Osteoblast (primary cell): ENCODE data around the gene RAC2. TPM values are rescaled to one million over a fixed set of nuclear protein-coding genes. Genes with fewer than 3 reads are reported as not detected.
A peak's percentile ranks its signal among the peaks of the same experiment; 100 is the strongest.

Source experiments
- DNase-seq: peaks from one replicate; pipeline ENCODE4 v3.0.0; 2011; ENCODE audit warnings: low spot score, mixed read lengths; ENCODE audit not compliant: insufficient read length; ENCODE audit errors: missing footprints
- H2AFZ ChIP-seq: 2 replicates; pipeline ENCODE4 v1.6.0; 2011; ENCODE audit warnings: mild to moderate bottlenecking, low read length
- H3K27ac ChIP-seq: 2 replicates; pipeline ENCODE4 v1.5.1; 2011; ENCODE audit warnings: mild to moderate bottlenecking, low read depth, low read length, moderate library complexity
- H3K27me3 ChIP-seq: 2 replicates; pipeline ENCODE4 v1.6.0; 2012; ENCODE audit warnings: mild to moderate bottlenecking, control low read depth, inconsistent platforms, low read length, moderate library complexity; ENCODE audit not compliant: insufficient read depth
- H3K36me3 ChIP-seq: 2 replicates; pipeline ENCODE4 v1.5.1; 2011; ENCODE audit warnings: mild to moderate bottlenecking, low read length, control low read depth, moderate library complexity; ENCODE audit not compliant: insufficient read depth
- H3K4me1 ChIP-seq: 2 replicates; pipeline ENCODE4 v1.5.1; 2011; ENCODE audit warnings: mild to moderate bottlenecking, low read length, control low read depth, moderate library complexity; ENCODE audit not compliant: insufficient read depth
- H3K4me2 ChIP-seq: 2 replicates; pipeline ENCODE4 v1.6.0; 2011; ENCODE audit warnings: mild to moderate bottlenecking, low read length; ENCODE audit not compliant: insufficient read depth
- H3K4me3 ChIP-seq: fragments of 200-600 bp; sonication (generic); 3 replicates; pipeline ENCODE4 v1.5.1; 2012; ENCODE audit warnings: mild to moderate bottlenecking, low read length, inconsistent platforms; ENCODE audit not compliant: insufficient read depth
- H3K79me2 ChIP-seq: 2 replicates; pipeline ENCODE4 v1.6.0; 2012; ENCODE audit warnings: mild to moderate bottlenecking, low read length, control low read depth, inconsistent platforms; ENCODE audit not compliant: insufficient read depth
- H3K9me3 ChIP-seq: 2 replicates; pipeline ENCODE4 v1.5.1; 2011; ENCODE audit warnings: low read depth, low read length, control low read depth
- H4K20me1 ChIP-seq: 2 replicates; pipeline ENCODE4 v1.6.0; 2012; ENCODE audit warnings: mild to moderate bottlenecking, low read length, control low read depth; ENCODE audit not compliant: insufficient read depth
- CTCF ChIP-seq: IDR thresholded peaks from 2 replicates; pipeline ENCODE4 v1.5.1; 2011; ENCODE audit warnings: mild to moderate bottlenecking, low read depth, low read length, moderate library complexity; ENCODE audit errors: extremely low read depth
- total RNA-seq: library from RNA; depleted of rRNA; stranded (reverse); fragments of >200 nt; gene quantifications from 2 replicates; pipeline ENCODE4 v1.2.3, GENCODE V29; 2012

RAC2 gene
- total RNA-seq, 1 donor, result 14.5 TPM

GRCh38 chr22:37282385-37282677 is 38.3 kb upstream of the RAC2 start, which contains the start of gene CYTH4:
Gene CYTH4, plus strand, starts transcription at chr22:37282508. Its CDS starts 62 bp downstream, at chr22:37282570.
- Histone ChIP-seq H3K79me2 (no peaks in the 10 kb centered on the region), H3K27me3 (peaks cover 6% of the 10 kb centered on the region), H3K4me1 (no peaks in the 10 kb centered on the region), H3K27ac (no peak within 1 kb of the TSS), H2AFZ (no peak within 1 kb of the TSS), H4K20me1 (no peaks in the 10 kb centered on the region), H3K4me2 (peak within 1 kb of the TSS; percentile 3), H3K9me3 (no peaks in the 10 kb centered on the region), H3K4me3 (no peak within 1 kb of the TSS), H3K36me3 (no peaks in the 10 kb centered on the region)
- DNase-seq, result no peak
- TF ChIP-seq CTCF, result no peak

- no peaks in the 10 kb centered on the region for H3K9me3 ChIP-seq
- no peaks in the 10 kb centered on the region for H3K4me1 ChIP-seq
- peak overlapping the region; percentile 3 for H3K4me2 ChIP-seq
- no peaks in the 10 kb centered on the region for H3K79me2 ChIP-seq
- no peak overlapping the region for H3K4me3 ChIP-seq
- H3K36me3 ChIP-seq, result no peaks in the 10 kb centered on the region
- TF ChIP-seq CTCF, result no peak
- H4K20me1 ChIP-seq, result no peaks in the 10 kb centered on the region
- peak; percentile 87 for DNase-seq
- H2AFZ ChIP-seq, result no peak overlapping the region
- no peak overlapping the region for H3K27ac ChIP-seq
- peaks cover 6% of the 10 kb centered on the region for H3K27me3 ChIP-seq
These were observed 37.7 kb upstream of the RAC2 start for GRCh38 chr22:37281646-37282384.

DNA sequence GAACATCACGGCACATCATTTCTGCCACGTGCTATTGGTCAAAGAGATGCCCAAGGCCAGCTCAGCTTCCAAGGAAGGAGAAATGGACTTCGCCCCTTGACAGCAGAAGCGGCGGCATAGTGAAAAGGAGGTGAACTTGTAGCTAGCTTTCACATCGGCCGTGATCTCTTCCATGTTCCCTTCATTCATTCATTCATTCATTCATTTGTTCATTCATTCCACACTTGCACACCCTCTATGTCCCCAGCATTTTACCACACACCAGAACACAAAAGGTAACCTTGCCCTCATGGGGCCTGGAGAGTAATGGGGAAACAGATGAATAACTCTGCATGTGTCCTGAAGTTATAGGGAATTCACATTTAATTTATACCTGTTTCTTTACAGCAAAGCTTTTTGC is 37.1 kb upstream of the RAC2 start:
- no peak overlapping the region for H2AFZ ChIP-seq
- no peaks in the 10 kb centered on the region for H3K36me3 ChIP-seq
- H3K79me2 ChIP-seq, result no peaks in the 10 kb centered on the region

DNA sequence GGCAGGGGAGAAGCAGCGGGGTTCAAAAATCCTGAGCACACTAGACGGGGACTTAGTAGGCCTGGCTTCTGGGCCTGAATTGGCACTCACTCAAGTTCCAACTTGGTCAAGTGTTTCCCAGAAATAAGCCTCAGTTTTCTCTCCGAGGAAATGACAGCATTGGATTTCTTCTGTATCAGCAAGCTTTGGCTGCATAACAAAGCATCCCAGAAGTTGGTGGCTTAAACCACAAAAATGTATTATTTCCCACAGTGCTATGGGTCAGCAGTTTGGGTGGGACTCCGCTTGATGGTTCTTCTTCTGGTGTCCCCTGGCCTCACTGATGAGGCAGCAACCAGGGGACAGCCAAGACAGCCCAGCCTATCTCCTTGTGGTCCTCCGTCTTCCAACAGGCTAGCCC is 36.6 kb upstream of the RAC2 start:
- Histone ChIP-seq H3K36me3 (no peaks in the 10 kb centered on the region), H3K4me3 (no peak overlapping the region), H4K20me1 (no peaks in the 10 kb centered on the region), H3K4me2 (no peak overlapping the region), H3K27me3 (no peaks in the 10 kb centered on the region), H3K4me1 (no peaks in the 10 kb centered on the region), H3K27ac (no peak overlapping the region), H3K9me3 (no peaks in the 10 kb centered on the region), H2AFZ (no peak overlapping the region), H3K79me2 (no peaks in the 10 kb centered on the region)
- no peak for DNase-seq
- no peak for TF ChIP-seq CTCF

More for the DNA sequence above, 37.1 kb upstream of the RAC2 start:
- Histone ChIP-seq H3K27me3 (peaks cover 2% of the 10 kb centered on the region), H3K4me3 (no peak overlapping the region), H3K27ac (no peak overlapping the region), H4K20me1 (no peaks in the 10 kb centered on the region), H3K4me1 (no peaks in the 10 kb centered on the region), H3K9me3 (no peaks in the 10 kb centered on the region), H3K4me2 (no peak overlapping the region)
- no peak for TF ChIP-seq CTCF
- DNase-seq, result peak; percentile 62
